IMR-90 (cell line): ENCODE data around the gene CELA2B. TPM values are rescaled to one million over a fixed set of nuclear protein-coding genes. Genes with fewer than 3 reads are reported as not detected.
"Not testable (repeated sequence)": the region's sequence is repeated elsewhere in the genome, so short reads cannot be mapped to it uniquely, and the experiment has no call there.

Experiments
- ATAC-seq: fragments of 200-7000 bp; cut with Tn5 transposase; 2 replicates; pipeline ENCODE4 v1.9.1; 2020; ENCODE audit warnings: low read depth, mild to moderate bottlenecking, moderate library complexity
- BruUV-seq: library from RNA; stranded (reverse); fragments of 400-500 nt; replicated peaks from 2 replicates; lab custom pipeline; 2021; lab: Mats Ljungman, UMichigan
- CTCF ChIA-PET: fragments of 300-600 bp; formaldehyde crosslinking; extraction: SDS; loops from one replicate; lab custom pipeline; 2021; ENCODE audit warnings: antibody characterized with exemption; lab: Yijun Ruan, JAX
- POLR2A ChIA-PET: fragments of 300-600 bp; sonication (Branson Sonifier 250); formaldehyde crosslinking; loops from one replicate; lab custom pipeline; 2022; ENCODE audit warnings: antibody characterized with exemption; ENCODE audit not compliant: unreplicated experiment; lab: Charles Lee
- DNase-seq: peaks from one replicate; pipeline ENCODE4 v3.0.0; 2013
- H2AFZ ChIP-seq: replicated peaks from 2 replicates; pipeline ENCODE3; 2013; ENCODE audit warnings: low read length, mild to moderate bottlenecking; ENCODE audit not compliant: poor library complexity
- H2AK5ac ChIP-seq: 2 replicates; pipeline ENCODE4 v1.6.1; 2013; ENCODE audit warnings: low read depth, low read length, inconsistent platforms
- H2AK9ac ChIP-seq: replicated peaks from 2 replicates; pipeline ENCODE3; 2013; ENCODE audit warnings: mild to moderate bottlenecking, low read depth, low read length, moderate library complexity; ENCODE audit not compliant: poor library complexity
- H2BK120ac ChIP-seq: 2 replicates; pipeline ENCODE4 v1.6.1; 2013; ENCODE audit warnings: low read depth, low read length, inconsistent platforms
- H2BK15ac ChIP-seq: 3 replicates; pipeline ENCODE4 v1.6.1; 2013; ENCODE audit warnings: low read depth, low read length, inconsistent platforms
- H2BK20ac ChIP-seq: 2 replicates; pipeline ENCODE4 v1.6.1; 2013; ENCODE audit warnings: low read depth, mild to moderate bottlenecking, inconsistent platforms, low read length, moderate library complexity
- H2BK5ac ChIP-seq: 2 replicates; pipeline ENCODE4 v1.6.1; 2013; ENCODE audit warnings: mild to moderate bottlenecking, low read depth, low read length, inconsistent platforms; ENCODE audit not compliant: poor library complexity, severe bottlenecking
- H3K14ac ChIP-seq: replicated peaks from 2 replicates; pipeline ENCODE4 v1.6.1; 2013; ENCODE audit warnings: low read depth, low read length, inconsistent platforms
- H3K18ac ChIP-seq: 2 replicates; pipeline ENCODE4 v1.6.1; 2013; ENCODE audit warnings: low read depth, low read length, control low read depth
- H3K23ac ChIP-seq: 2 replicates; pipeline ENCODE4 v1.6.1; 2013; ENCODE audit warnings: low read depth, low read length, inconsistent platforms
- H3K27ac ChIP-seq: 2 replicates; pipeline ENCODE4 v1.5.1; 2013; ENCODE audit warnings: mild to moderate bottlenecking, control low read depth, low read length; ENCODE audit not compliant: insufficient read depth
- H3K27me3 ChIP-seq: 2 replicates; pipeline ENCODE4 v1.6.1; 2013; ENCODE audit warnings: low read length; ENCODE audit not compliant: control insufficient read depth, insufficient read depth
- H3K36me3 ChIP-seq: 2 replicates; pipeline ENCODE4 v1.6.1; 2013; ENCODE audit warnings: low read length, mixed read lengths; ENCODE audit not compliant: control insufficient read depth, insufficient read depth
- H3K4ac ChIP-seq: 2 replicates; pipeline ENCODE4 v1.6.1; 2013; ENCODE audit warnings: low read depth, low read length, inconsistent platforms
- H3K4me1 ChIP-seq: 2 replicates; pipeline ENCODE4 v1.6.1; 2013; ENCODE audit warnings: low read length, mixed read lengths; ENCODE audit not compliant: control insufficient read depth, insufficient read depth
- H3K4me2 ChIP-seq: 2 replicates; pipeline ENCODE4 v1.6.1; 2013; ENCODE audit warnings: low read depth, mild to moderate bottlenecking, control low read depth, low read length, moderate library complexity
- H3K4me3 ChIP-seq: 2 replicates; pipeline ENCODE4 v1.5.1; 2013; ENCODE audit warnings: low read depth, mild to moderate bottlenecking, control low read depth, low read length, moderate library complexity; ENCODE audit not compliant: insufficient read depth
- H3K56ac ChIP-seq: 2 replicates; pipeline ENCODE4 v1.6.1; 2013; ENCODE audit warnings: low read length, inconsistent platforms; ENCODE audit not compliant: insufficient read depth; ENCODE audit errors: extremely low read depth
- H3K79me1 ChIP-seq, 2 experiments: 2 replicates each; pipeline ENCODE4 v1.6.1; 2013; ENCODE audit warnings: low read length in 2 of 2, inconsistent platforms in 1 of 2, low read depth in 1 of 2
- H3K9ac ChIP-seq: 2 replicates; pipeline ENCODE4 v1.6.1; 2013; ENCODE audit warnings: low read depth, low read length, control low read depth
- H3K9me1 ChIP-seq: 2 replicates; pipeline ENCODE4 v1.6.1; 2013; ENCODE audit warnings: low read length, inconsistent platforms; ENCODE audit not compliant: insufficient read depth
- H3K9me3 ChIP-seq: 2 replicates; pipeline ENCODE4 v1.6.1; 2013; ENCODE audit warnings: low read length; ENCODE audit not compliant: control insufficient read depth, insufficient read depth
- H4K20me1 ChIP-seq: 2 replicates; pipeline ENCODE4 v1.6.1; 2013; ENCODE audit warnings: low read length, inconsistent platforms; ENCODE audit not compliant: insufficient read depth
- H4K5ac ChIP-seq: 2 replicates; pipeline ENCODE4 v1.6.1; 2013; ENCODE audit warnings: mild to moderate bottlenecking, low read depth, low read length, control low read depth
- H4K8ac ChIP-seq, 2 experiments: 2 replicates each; pipeline ENCODE4 v1.6.1; 2013; ENCODE audit warnings: low read depth in 2 of 2, low read length in 2 of 2, control low read depth in 1 of 2, inconsistent platforms in 1 of 2
- H4K91ac ChIP-seq: 2 replicates; pipeline ENCODE4 v1.6.1; 2013; ENCODE audit warnings: low read depth, low read length, inconsistent platforms; ENCODE audit not compliant: insufficient read depth
- WGBS, 2 experiments: methylation state at CpG; one replicate each; pipeline versions ENCODE4 v1.1.5 to v1.1.7; 2013; ENCODE audit warnings: missing lambda C conversion rate in 2 of 2; ENCODE audit not compliant: insufficient read length in 1 of 2; ENCODE audit errors: extremely low coverage in 2 of 2; 5-methylcytosine and 5-hydroxymethylcytosine counted together
- dilution Hi-C: fragments of 300-500 bp; cut with HindIII; formaldehyde crosslinking; loops from one replicate; pipeline ENCODE4 v1.14.3; 2018; ENCODE audit warnings: low sequenced_read_pairs; ENCODE audit not compliant: unreplicated experiment
- in situ Hi-C: fragments of 300-500 bp; cut with MboI; formaldehyde crosslinking; loops from 3 replicates; pipeline ENCODE4 v1.14.3; 2019; ENCODE audit warnings: low sequenced_read_pairs, inconsistent platforms, mixed read lengths
- intact Hi-C: fragments of 100-400 bp; cut with micrococcal nuclease; formaldehyde crosslinking; loops from 2 replicates; pipeline ENCODE4 v1.10.0; 2022
- polyA plus RNA-seq, 3 experiments: library from polyadenylated mRNA; depleted of rRNA; stranded (reverse); fragments of >200 nt; gene quantifications; 2 replicates each; pipeline ENCODE4 v1.2.3, GENCODE V29; 2012; ENCODE audit warnings: low replicate concordance in 1 of 3
- total RNA-seq: library from RNA; depleted of rRNA; stranded (reverse); fragments of >200 nt; gene quantifications from 2 replicates; pipeline ENCODE4 v1.2.3, GENCODE V29; 2012

Gene CELA2B
- total and polyA plus RNA-seq, 2 of the 4 experiments (the other 2 are of a cell fraction), result not detected

DNA sequence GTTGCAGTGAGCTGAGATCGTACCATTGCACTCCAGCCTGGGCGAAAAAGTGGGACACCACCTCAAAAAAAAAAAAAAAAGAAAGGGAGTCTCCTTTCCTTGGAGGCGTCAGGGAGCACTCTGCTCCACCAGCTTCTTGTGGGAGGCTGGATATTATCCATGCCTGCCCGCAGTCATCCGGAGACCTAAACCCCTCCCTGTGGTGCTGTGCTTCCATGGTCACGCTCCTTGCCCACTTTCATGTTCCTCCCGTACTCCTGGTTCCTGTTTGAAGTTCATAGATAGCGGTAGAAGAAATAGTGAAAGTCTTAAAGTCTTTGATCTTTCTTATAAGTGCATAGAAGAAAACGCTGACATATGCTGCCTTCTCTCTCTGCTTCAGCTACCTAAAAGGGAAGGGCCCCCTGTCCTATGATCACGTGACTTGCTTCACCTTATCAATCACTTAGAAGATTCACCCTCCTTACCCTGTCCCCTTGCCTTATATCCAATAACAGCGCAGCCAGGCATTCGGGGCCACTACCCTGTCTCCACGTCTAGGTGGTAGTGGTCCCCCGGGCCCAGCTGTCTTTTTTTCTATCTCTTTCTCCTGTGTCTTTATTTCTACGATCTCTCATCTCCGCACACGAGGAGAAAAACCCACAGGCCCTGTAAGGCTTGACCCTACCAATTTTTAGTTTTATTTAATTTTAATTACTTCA, 45.5 kb downstream of the CELA2B start:
- H3K4me1 ChIP-seq, H4K20me1 ChIP-seq, H4K8ac ChIP-seq, BruUV-seq, ATAC-seq, H3K4ac ChIP-seq, POLR2A ChIA-PET, H3K14ac ChIP-seq, CTCF ChIA-PET, H4K5ac ChIP-seq, H4K91ac ChIP-seq, H2AK5ac ChIP-seq, H3K9me3 ChIP-seq, H2AK9ac ChIP-seq, H2BK120ac ChIP-seq, H3K4me2 ChIP-seq, H2AFZ ChIP-seq, H2BK15ac ChIP-seq, H3K36me3 ChIP-seq, DNase-seq, H3K23ac ChIP-seq, H3K18ac ChIP-seq, H3K56ac ChIP-seq, dilution Hi-C loops, H2BK5ac ChIP-seq, in situ Hi-C loops, H3K9ac ChIP-seq, H3K4me3 ChIP-seq, H3K27me3 ChIP-seq, H3K27ac ChIP-seq, H2BK20ac ChIP-seq: not testable (repeated sequence)
- H3K9me1 ChIP-seq, result peaks cover 10% of the 10 kb centered on the region
- intact Hi-C loops, result loop anchor here (5.0 kb wide), 1 partner anchor 199 kb away; no protein-coding TSS in a partner anchor
- H3K79me1 ChIP-seq, result peaks cover 0 to 16% of the 10 kb centered on the region in 2 experiments; a peak in 2 of 4 replicates
- WGBS, 2 experiments, result no CpG with 5 or more reads among the region's 17 CpGs
